OCI-LY7 (cell line): ENCODE data around the gene EPHB1. TPM values are rescaled to one million over a fixed set of nuclear protein-coding genes. Genes with fewer than 3 reads are reported as not detected.

Experiments used
- BruUV-seq: library from RNA; stranded (reverse); fragments of 400-500 nt; replicated peaks from 2 replicates; lab custom pipeline; 2021; lab: Mats Ljungman, UMichigan
- CTCF ChIA-PET: fragments of 300-600 bp; sonication (Branson Sonifier 250); formaldehyde crosslinking; loops from one replicate; lab custom pipeline; 2022; ENCODE audit warnings: antibody characterized with exemption; ENCODE audit not compliant: unreplicated experiment; lab: Charles Lee
- POLR2A ChIA-PET: fragments of 300-600 bp; sonication (Branson Sonifier 250); formaldehyde crosslinking; loops from one replicate; lab custom pipeline; 2022; ENCODE audit warnings: antibody characterized with exemption; lab: Charles Lee
- DNase-seq: peaks from one replicate; pipeline ENCODE4 v3.0.0-alpha.2; 2015; ENCODE audit warnings: low spot score
- H2AFZ ChIP-seq: fragments of 200-600 bp; sonication (generic), shearing (Covaris generic); 2 replicates; pipeline ENCODE4 v1.6.1; 2014; ENCODE audit warnings: mild to moderate bottlenecking, antibody characterized with exemption, low read length, moderate library complexity
- H3K27ac ChIP-seq: fragments of 200-600 bp; sonication (generic); 2 replicates; pipeline ENCODE4 v1.5.1; 2014; ENCODE audit warnings: mixed run types, low read depth, mild to moderate bottlenecking, moderate library complexity, low read length, inconsistent platforms; ENCODE audit not compliant: poor library complexity, severe bottlenecking
- H3K36me3 ChIP-seq: fragments of 200-600 bp; sonication (generic); 2 replicates; pipeline ENCODE4 v1.6.1; 2014; ENCODE audit warnings: mild to moderate bottlenecking, antibody characterized with exemption, low read length, moderate library complexity, mixed read lengths; ENCODE audit not compliant: insufficient read depth
- H3K4me1 ChIP-seq: fragments of 200-600 bp; sonication (generic); 2 replicates; pipeline ENCODE4 v1.5.1; 2014; ENCODE audit warnings: mild to moderate bottlenecking, low read length; ENCODE audit not compliant: insufficient read depth, poor library complexity, severe bottlenecking
- H3K4me2 ChIP-seq: fragments of 200-600 bp; sonication (generic); 2 replicates; pipeline ENCODE4 v1.6.1; 2014; ENCODE audit warnings: mild to moderate bottlenecking, low read length
- H3K4me3 ChIP-seq: fragments of 200-600 bp; sonication (generic); 2 replicates; pipeline ENCODE4 v1.5.1; 2014; ENCODE audit warnings: mild to moderate bottlenecking, low read depth, low read length; ENCODE audit not compliant: poor library complexity, severe bottlenecking
- H3K79me2 ChIP-seq: fragments of 200-600 bp; sonication (generic); 2 replicates; pipeline ENCODE4 v1.6.1; 2016; ENCODE audit warnings: low read depth, mild to moderate bottlenecking, low read length, moderate library complexity, mixed read lengths; ENCODE audit not compliant: insufficient read depth
- H3K9me2 ChIP-seq: fragments of 200-600 bp; sonication (generic); 2 replicates; pipeline ENCODE4 v1.6.1; 2016; ENCODE audit warnings: mild to moderate bottlenecking, low read length, mixed read lengths; ENCODE audit not compliant: insufficient read depth
- H3K9me3 ChIP-seq: fragments of 200-600 bp; sonication (generic); 2 replicates; pipeline ENCODE4 v1.6.1; 2014; ENCODE audit warnings: mild to moderate bottlenecking, mixed run types, low read length, mixed read lengths
- H4K20me1 ChIP-seq: fragments of 200-600 bp; sonication (generic); 2 replicates; pipeline ENCODE4 v1.6.1; 2014; ENCODE audit warnings: mild to moderate bottlenecking, antibody characterized with exemption, low read length, moderate library complexity, mixed read lengths; ENCODE audit not compliant: insufficient read depth
- CTCF ChIP-seq: fragments of 200-600 bp; sonication (generic); conservative IDR thresholded peaks from 2 replicates; pipeline ENCODE4 v1.5.1; 2014; ENCODE audit warnings: mild to moderate bottlenecking, antibody characterized with exemption, low read length, moderate library complexity, mixed read lengths
- EZH2phosphoT487 ChIP-seq: fragments of 200-600 bp; sonication (generic); IDR thresholded peaks from 2 replicates; pipeline ENCODE4 v1.6.1; 2018; ENCODE audit warnings: low read depth, borderline replicate concordance, mild to moderate bottlenecking, mixed run types, antibody characterized with exemption, low read length, moderate library complexity, mixed read lengths
- intact Hi-C: fragments of 100-400 bp; cut with micrococcal nuclease; formaldehyde crosslinking; loops from one replicate; pipeline ENCODE4 v1.10.0; 2022; ENCODE audit not compliant: unreplicated experiment
- total RNA-seq, 2 experiments: library from RNA; depleted of rRNA in 1 of 2; stranded (reverse); fragments of >200 nt in 1 of 2; shearing (Covaris generic) in 1 of 2; gene quantifications; 2 replicates each; pipeline ENCODE4 v1.2.3, GENCODE V29; 2014 to 2022

EPHB1 gene
- total RNA-seq, 2 experiments from 2014 or later = 0.54 to 1.3 TPM

- H2AFZ ChIP-seq = no peak overlapping the region
- DNase-seq = no peak
- POLR2A ChIA-PET = no interaction called here
Observed at GRCh38 chr3:135081451-135081850, 286.4 kb downstream of the EPHB1 start.

GRCh38 chr3:135081856-135082434 is 286.9 kb downstream of the EPHB1 start:
- Histone ChIP-seq H3K4me2 (no peak overlapping the region), H3K9me2 (no peaks in the 10 kb centered on the region), H3K36me3 (no peaks in the 10 kb centered on the region), H3K79me2 (no peaks in the 10 kb centered on the region), H3K9me3 (no peaks in the 10 kb centered on the region), H3K4me1 (no peaks in the 10 kb centered on the region), H4K20me1 (no peaks in the 10 kb centered on the region), H2AFZ (no peak overlapping the region), H3K4me3 (no peak overlapping the region), H3K27ac (no peak overlapping the region)
- TF ChIP-seq CTCF = no peak
- no peak for TF ChIP-seq EZH2phosphoT487
- no peak for DNase-seq
- intact Hi-C loops = no loop called here
- ChIA-PET POLR2A (no interaction called here), CTCF (no interaction called here)
- BruUV-seq = no TSS peak

More at GRCh38 chr3:135081451-135081850, 286.4 kb downstream of the EPHB1 start:
- CTCF ChIA-PET = no interaction called here
- no peaks in the 10 kb centered on the region for H3K4me1 ChIP-seq
- no peak for TF ChIP-seq EZH2phosphoT487
- BruUV-seq = no TSS peak
- no peaks in the 10 kb centered on the region for H3K9me3 ChIP-seq
- H3K9me2 ChIP-seq = no peaks in the 10 kb centered on the region
- H3K79me2 ChIP-seq = no peaks in the 10 kb centered on the region
- H4K20me1 ChIP-seq = no peaks in the 10 kb centered on the region
- H3K4me3 ChIP-seq = no peak overlapping the region
- H3K27ac ChIP-seq = no peak overlapping the region
- no peak overlapping the region for H3K4me2 ChIP-seq
- intact Hi-C loops = no loop called here
- no peaks in the 10 kb centered on the region for H3K36me3 ChIP-seq

DNA sequence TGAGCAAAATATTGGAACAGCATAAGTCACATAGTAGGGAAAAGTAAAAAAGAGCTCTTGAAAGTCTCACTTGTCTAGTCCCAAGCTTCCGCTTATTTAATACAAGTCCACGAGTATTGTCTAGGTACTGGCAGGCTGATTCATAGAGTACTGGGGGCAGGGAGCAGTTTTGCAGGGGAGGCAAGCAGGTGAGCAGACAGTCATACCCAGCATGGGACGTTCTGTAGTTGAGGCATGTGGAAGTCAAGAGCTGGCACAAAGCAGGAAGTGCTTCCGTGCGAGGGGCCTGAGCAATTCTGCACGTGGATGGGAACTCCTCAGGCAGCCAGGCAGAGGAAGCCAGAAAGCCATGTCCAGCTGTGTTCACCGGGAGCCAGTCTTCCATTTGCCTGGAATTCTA is 287.6 kb downstream of the EPHB1 start:
- intact Hi-C loops = no loop called here
- Histone ChIP-seq H3K4me1 (no peaks in the 10 kb centered on the region), H3K4me3 (no peak overlapping the region), H3K9me2 (no peaks in the 10 kb centered on the region), H4K20me1 (no peaks in the 10 kb centered on the region), H3K4me2 (no peak overlapping the region), H3K36me3 (no peaks in the 10 kb centered on the region), H3K9me3 (no peaks in the 10 kb centered on the region), H3K27ac (no peak overlapping the region), H2AFZ (no peak overlapping the region), H3K79me2 (no peaks in the 10 kb centered on the region)
- TF ChIP-seq CTCF (no peak), EZH2phosphoT487 (no peak)
- DNase-seq = no peak
- ChIA-PET POLR2A (interaction anchor here (0.7 to 0.9 kb wide), 2 partner anchors 63 to 282 kb away, joined by 3 read pairs; no protein-coding TSS in a partner anchor), CTCF (no interaction called here)
- no TSS peak for BruUV-seq
